GM12892 (cell line): ENCODE results near the gene P3H2.

Experiments used
- POLR2A ChIP-seq: IDR thresholded peaks from 2 replicates; pipeline ENCODE4 v1.6.1; 2011; ENCODE audit warnings: low read depth, low read length, control low read depth
- POLR2AphosphoS5 ChIP-seq: IDR thresholded peaks from 2 replicates; pipeline ENCODE4 v1.6.1; 2011; ENCODE audit warnings: low read depth, low read length, control low read depth
- TAF1 ChIP-seq: IDR thresholded peaks from 2 replicates; pipeline ENCODE4 v1.6.1; 2011; ENCODE audit warnings: low read depth, mild to moderate bottlenecking, control low read depth, low read length, borderline replicate concordance

GRCh38 chr3:189914799-189915198, 205.9 kb downstream of the P3H2 start:
- TF ChIP-seq POLR2A = no peak
- TF ChIP-seq POLR2AphosphoS5 = no peak
- no peak for TF ChIP-seq TAF1
